HepG2 (cell line): ENCODE data around the gene REC114.

Experiments
- CHD2 ChIP-seq: IDR thresholded peaks from 2 replicates; pipeline ENCODE4 v1.6.1; 2011; ENCODE audit warnings: low read depth, low read length, improper control_type of control experiment
- CTCF ChIP-seq: sonication (generic); formaldehyde crosslinking; IDR thresholded peaks from 2 replicates; pipeline ENCODE4 v1.5.0; 2020; ENCODE audit warnings: mild to moderate bottlenecking, missing genetic modification reagents, moderate library complexity
- GABPA ChIP-seq, 2 experiments: IDR thresholded peaks; 2 replicates each; pipeline ENCODE4 v1.6.1; 2011 to 2016; ENCODE audit warnings: low read depth in 2 of 2, low read length in 1 of 2, missing biosample characterization in 1 of 2, missing genetic modification characterization in 1 of 2
- HOXA5 ChIP-seq: sonication (generic); formaldehyde crosslinking; IDR thresholded peaks from 2 replicates; pipeline ENCODE4 v1.4.0; 2020; ENCODE audit warnings: missing genetic modification reagents
- JUN ChIP-seq: sonication (generic); formaldehyde crosslinking; IDR thresholded peaks from 2 replicates; pipeline ENCODE4 v1.4.0; 2020; ENCODE audit warnings: mild to moderate bottlenecking, missing genetic modification reagents
- JUND ChIP-seq: sonication (generic); formaldehyde crosslinking; IDR thresholded peaks from 2 replicates; pipeline ENCODE4 v1.8.0; 2022; ENCODE audit warnings: mild to moderate bottlenecking, missing genetic modification reagents
- MLX ChIP-seq: IDR thresholded peaks from 2 replicates; pipeline ENCODE4 v1.6.1; 2016
- MXI1 ChIP-seq: IDR thresholded peaks from 3 replicates; pipeline ENCODE4 v1.6.1; 2012; ENCODE audit warnings: low read depth, low read length, inconsistent platforms, borderline replicate concordance
- NFIC ChIP-seq: IDR thresholded peaks from 2 replicates; pipeline ENCODE4 v1.6.1; 2012; ENCODE audit warnings: mild to moderate bottlenecking, low read length, inconsistent platforms
- POLR2A ChIP-seq, 2 experiments: IDR thresholded peaks; 2 replicates each; pipeline ENCODE4 v1.6.1; 2011; ENCODE audit warnings: low read depth in 2 of 2, low read length in 2 of 2, mild to moderate bottlenecking in 1 of 2, moderate library complexity in 1 of 2; ENCODE audit not compliant: insufficient read depth in 1 of 2
- PRMT3 ChIP-seq: sonication (generic); formaldehyde crosslinking; IDR thresholded peaks from 2 replicates; pipeline ENCODE4 v1.8.1; 2022; ENCODE audit warnings: low read depth, mild to moderate bottlenecking, moderate library complexity, missing genetic modification reagents, borderline replicate concordance
- PTBP1 ChIP-seq: fragments of 200-400 bp; formaldehyde crosslinking; IDR thresholded peaks from 2 replicates; pipeline ENCODE4 v1.6.1; 2018; ENCODE audit warnings: low read length, low read depth; ENCODE audit not compliant: poor library complexity, severe bottlenecking
- ZNF101 ChIP-seq: sonication (generic); formaldehyde crosslinking; IDR thresholded peaks from 2 replicates; pipeline ENCODE4 v1.4.0; 2020; ENCODE audit warnings: mild to moderate bottlenecking, low read depth, missing genetic modification reagents, borderline replicate concordance
- ZNF44 ChIP-seq: sonication (generic); formaldehyde crosslinking; IDR thresholded peaks from 2 replicates; pipeline ENCODE4 v1.5.1; 2020; ENCODE audit warnings: mild to moderate bottlenecking, missing genetic modification reagents

DNA sequence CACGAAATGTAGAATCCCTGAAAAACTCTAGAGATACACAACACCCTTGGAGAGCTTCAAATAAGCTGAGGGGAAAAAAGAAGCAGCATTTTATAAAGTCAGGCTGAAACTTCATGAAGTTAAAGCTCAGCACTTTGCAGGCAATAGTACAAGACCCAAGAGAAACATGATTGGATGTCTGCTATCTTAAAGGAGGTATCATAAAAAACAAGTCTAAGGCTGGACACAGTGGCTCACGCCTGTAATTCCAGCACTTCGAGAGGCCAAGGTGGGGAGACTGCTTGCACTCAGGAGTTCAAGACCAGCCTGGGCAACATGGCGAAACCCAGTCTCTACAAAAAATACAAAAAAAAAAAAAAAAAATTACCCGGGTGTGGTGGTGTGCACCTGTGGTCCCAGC lies 147.3 kb downstream of the REC114 start:
- TF ChIP-seq ZNF101 (CRISPR knock-in tag), result no peak
- TF ChIP-seq POLR2A (IDR thresholded peaks at IDR 0.05; ENCODE audit: insufficient read depth in 1 of 2, low read depth in 2 of 2, low read length in 2 of 2), result no peak
- no peak for TF ChIP-seq JUN (CRISPR knock-in tag)
- no peak for TF ChIP-seq CTCF
- TF ChIP-seq MLX, result no peak
- no peak for TF ChIP-seq NFIC
- no peak for TF ChIP-seq MXI1
- TF ChIP-seq HOXA5 (CRISPR knock-in tag), result no peak
- no peak for TF ChIP-seq CHD2
- no peak for TF ChIP-seq PRMT3 (CRISPR knock-in tag)
- TF ChIP-seq JUND (CRISPR knock-in tag), result no peak
- TF ChIP-seq GABPA (IDR thresholded peaks at IDR 0.05; ENCODE audit: low read depth, low read length), result no peak
- TF ChIP-seq GABPA (CRISPR knock-in tag; IDR thresholded peaks at IDR 0.05; ENCODE audit: low read depth), result no peak
- TF ChIP-seq PTBP1, result no peak
- no peak for TF ChIP-seq ZNF44 (CRISPR knock-in tag)
